Body of pancreas (tissue), 4 donors: Measurements from ENCODE around the gene DUSP16.

Experiments used
- CTCF ChIP-seq, 7 experiments: fragments of 450-650 bp in 4 of 7; fragments of 200-600 bp in 3 of 7; sonication (generic) in 3 of 7; IDR thresholded peaks; one replicate each; pipeline ENCODE4 v1.5.1; 2016 to 2019; ENCODE audit warnings: antibody characterized with exemption in 7 of 7
- POLR2A ChIP-seq, 3 donors: fragments of 450-650 bp; IDR thresholded peaks; one replicate each; pipeline ENCODE4 v1.6.1; 2016; ENCODE audit warnings: antibody characterized with exemption in 3 of 3, mild to moderate bottlenecking in 2 of 3

DNA sequence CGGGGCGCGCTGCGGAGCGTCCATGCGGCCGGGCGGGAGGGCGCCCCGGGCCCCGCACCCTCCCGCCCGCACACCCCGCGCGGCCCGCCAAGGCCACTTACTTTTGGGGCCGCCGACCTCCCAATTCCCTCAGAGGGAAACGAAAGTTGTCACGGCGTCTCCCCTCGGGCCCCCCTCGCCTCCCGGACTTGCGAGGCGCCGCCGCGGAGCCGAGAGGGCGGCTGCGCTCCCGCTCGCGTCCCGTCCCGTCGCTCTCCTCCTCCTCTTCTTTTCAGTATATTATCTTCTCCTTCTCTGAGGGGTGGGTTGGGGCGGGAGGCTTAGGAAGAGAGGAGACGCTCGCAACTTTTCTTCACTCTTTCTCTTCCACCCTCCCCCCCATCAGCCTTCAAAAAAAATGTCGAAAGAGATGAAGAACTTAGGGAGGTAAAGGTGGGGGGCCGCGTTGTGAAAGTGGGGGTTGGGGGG is 613 bp downstream of the DUSP16 start:
- TF ChIP-seq CTCF (IDR thresholded peaks at IDR 0.05) (no peak), POLR2A (IDR thresholded peaks at IDR 0.05) (no peak)
